ENCODE results near the gene DAZAP1. TPM values are rescaled to one million over a fixed set of nuclear protein-coding genes. Genes with fewer than 3 reads are reported as not detected.

DAZAP1 gene
- total and polyA plus RNA-seq, 2 of the 4 experiments (the other 2 are of a cell fraction): 22.0 to 62.8 TPM

- TF ChIP-seq RCOR1 (IDR thresholded peaks at IDR 0.05; ENCODE audit: insufficient replicate concordance, low read length): no peak
These were observed 29.2 kb upstream of the DAZAP1 start (continued) for GRCh38 chr19:1377965-1378785.

DNA sequence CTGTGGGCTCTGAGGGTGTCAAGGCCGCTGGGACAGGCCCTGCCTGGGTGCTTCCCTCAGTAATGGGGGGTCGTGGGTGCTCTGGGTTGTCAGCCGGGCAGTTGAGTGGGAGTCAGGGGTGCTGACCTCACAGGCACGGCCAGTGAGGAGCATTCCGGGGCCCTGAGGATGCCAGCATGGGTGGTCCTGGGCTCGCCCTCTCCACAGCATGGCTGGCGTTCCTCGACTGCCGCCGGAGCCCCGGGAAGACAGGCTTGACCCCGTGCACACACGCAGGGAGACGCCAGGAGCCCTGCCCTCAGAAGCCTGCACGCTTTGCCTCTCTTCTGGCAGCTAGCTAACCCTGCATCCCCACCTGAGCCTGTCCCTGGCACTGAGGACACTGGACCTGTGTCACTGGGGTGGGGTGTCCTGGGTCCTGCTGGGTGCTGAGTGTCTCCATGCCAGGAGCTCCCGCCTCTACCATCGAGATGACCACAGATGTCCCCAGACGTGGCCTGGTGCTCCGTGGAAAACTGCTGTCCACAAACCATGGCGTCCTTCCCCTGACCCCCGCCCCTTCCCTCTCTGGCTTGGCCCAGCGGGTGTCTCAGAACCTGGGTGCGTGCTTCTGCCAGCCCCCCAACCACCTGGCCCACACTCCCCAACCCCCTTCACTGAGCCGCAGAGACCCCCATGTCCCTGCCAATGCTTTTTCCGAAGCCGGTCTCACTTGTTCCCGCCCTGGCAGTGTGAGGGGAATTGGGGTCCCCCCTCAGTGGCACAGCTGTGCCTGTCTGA, 28.1 kb upstream of the DAZAP1 start:
- H3K36me3 ChIP-seq (ENCODE audit: control insufficient read depth, insufficient read depth, low read length): peaks cover 18% of the 10 kb centered on the region
- in situ Hi-C loops (cut with MboI; ENCODE audit: low sequenced_read_pairs) (no loop called here), dilution Hi-C loops (cut with HindIII; ENCODE audit: low sequenced_read_pairs, unreplicated experiment) (no loop called here), intact Hi-C loops (cut with micrococcal nuclease) (loop anchor here (2.0 kb wide), 1 partner anchor 95 kb away; the partner anchor contains the start of gene EFNA2)
- H3K4ac ChIP-seq (ENCODE audit: low read depth, low read length): no peak overlapping the region
- 84% methylated on average over 14 of the region's 27 CpGs; no CpG with 5 or more reads in 1 of the 2 experiments for WGBS, 2 experiments (ENCODE audit: extremely low coverage in 2 of 2, insufficient read length in 1 of 2)
- no peak overlapping the region for H3K4me3 ChIP-seq (ENCODE audit: insufficient read depth, low read depth, low read length)
- H3K79me1 ChIP-seq (ENCODE audit: low read depth in 1 of 2, low read length in 2 of 2): peaks cover 4 to 13% of the 10 kb centered on the region in 2 experiments; a peak in 3 of 4 replicates
- H3K56ac ChIP-seq (ENCODE audit: extremely low read depth, insufficient read depth, low read length): no peak overlapping the region
- no peak overlapping the region for H2AK5ac ChIP-seq (ENCODE audit: low read depth, low read length)
- ATAC-seq (ENCODE audit: low read depth): no peak
- BruUV-seq (replicated peaks): no TSS peak
- H3K9me3 ChIP-seq (ENCODE audit: control insufficient read depth, insufficient read depth, low read length): no peaks in the 10 kb centered on the region
- H2BK15ac ChIP-seq (ENCODE audit: low read depth, low read length): no peak overlapping the region
- no peaks in the 10 kb centered on the region for H3K9me1 ChIP-seq (ENCODE audit: insufficient read depth, low read length)
- no peak overlapping the region for H3K27ac ChIP-seq (ENCODE audit: insufficient read depth, low read length)
- peak overlapping the region; percentile 9 for H2AK9ac ChIP-seq (replicated peaks; ENCODE audit: low read depth, low read length, poor library complexity)
- ChIA-PET CTCF (no interaction called here), POLR2A (ENCODE audit: unreplicated experiment) (no interaction called here)
- no peak overlapping the region for H3K4me2 ChIP-seq (ENCODE audit: low read depth, low read length)
- no peak overlapping the region for H3K14ac ChIP-seq (replicated peaks; ENCODE audit: low read depth, low read length)
- H2BK20ac ChIP-seq (ENCODE audit: low read depth, low read length): no peak overlapping the region
- H3K18ac ChIP-seq (ENCODE audit: low read depth, low read length): no peak overlapping the region
- no peak overlapping the region for H2BK120ac ChIP-seq (ENCODE audit: low read depth, low read length)
- TF ChIP-seq CTCF (conservative IDR thresholded peaks at IDR 0.05; ENCODE audit: low read depth, low read length): no peak
- H4K5ac ChIP-seq (ENCODE audit: low read depth, low read length): no peak overlapping the region
- no peak overlapping the region for H3K23ac ChIP-seq (ENCODE audit: low read depth, low read length)
- H4K8ac ChIP-seq (ENCODE audit: low read depth in 2 of 2, low read length in 2 of 2): no peak overlapping the region
- H4K91ac ChIP-seq (ENCODE audit: insufficient read depth, low read depth, low read length): no peak overlapping the region
- no peaks in the 10 kb centered on the region for H3K27me3 ChIP-seq (ENCODE audit: control insufficient read depth, insufficient read depth, low read length)
- no peak for DNase-seq
- H3K9ac ChIP-seq (ENCODE audit: low read depth, low read length): no peak overlapping the region
- no peaks in the 10 kb centered on the region for H3K4me1 ChIP-seq (ENCODE audit: control insufficient read depth, insufficient read depth, low read length)
- H2AFZ ChIP-seq (replicated peaks; ENCODE audit: low read length, poor library complexity): peak overlapping the region; percentile 43
- no peak overlapping the region for H2BK5ac ChIP-seq (ENCODE audit: low read depth, low read length, poor library complexity, severe bottlenecking)
- H4K20me1 ChIP-seq (ENCODE audit: insufficient read depth, low read length): peaks cover 12% of the 10 kb centered on the region
